HG02610 (cell line): Measurements from ENCODE around the gene PARP8.

Source experiments
- ATAC-seq: cut with Tn5 transposase; IDR thresholded peaks from one replicate; pipeline ENCODE4 v1.9.1; 2021; ENCODE audit warnings: mild to moderate bottlenecking, moderate library complexity; ENCODE audit not compliant: unreplicated experiment

PARP8 gene

DNA sequence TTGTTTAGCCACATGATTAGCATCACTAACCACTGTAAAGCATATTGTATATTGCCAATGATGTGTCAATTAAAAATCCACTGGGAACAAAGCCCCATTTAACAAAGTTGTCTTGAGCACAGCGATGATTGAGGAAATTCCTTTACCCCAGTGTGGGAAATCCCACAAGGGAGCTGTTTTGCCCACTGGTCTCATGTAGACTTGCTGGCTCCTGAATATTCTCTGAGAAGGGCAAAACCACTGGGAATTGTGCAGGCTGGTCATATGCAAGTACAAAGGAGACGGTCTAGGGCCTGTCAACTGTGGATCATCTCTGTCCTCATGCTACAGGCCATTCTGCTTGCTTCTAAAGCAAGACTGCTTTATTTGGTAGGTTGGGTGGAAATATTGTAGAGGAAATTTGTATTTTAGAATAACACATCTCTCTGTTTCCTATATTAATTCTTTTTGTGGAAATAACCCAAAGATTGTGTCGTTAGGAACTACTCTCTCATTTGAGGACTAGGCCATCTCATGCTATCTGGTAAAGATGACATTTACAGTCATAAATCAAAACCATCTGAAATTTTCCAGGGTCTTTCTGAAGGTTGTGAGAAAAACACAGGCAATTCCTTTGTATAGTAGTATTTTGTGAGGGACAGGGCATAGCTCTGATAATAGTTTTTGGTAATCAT is 60.2 kb downstream of the PARP8 start:
- peak; percentile 40 for ATAC-seq

DNA sequence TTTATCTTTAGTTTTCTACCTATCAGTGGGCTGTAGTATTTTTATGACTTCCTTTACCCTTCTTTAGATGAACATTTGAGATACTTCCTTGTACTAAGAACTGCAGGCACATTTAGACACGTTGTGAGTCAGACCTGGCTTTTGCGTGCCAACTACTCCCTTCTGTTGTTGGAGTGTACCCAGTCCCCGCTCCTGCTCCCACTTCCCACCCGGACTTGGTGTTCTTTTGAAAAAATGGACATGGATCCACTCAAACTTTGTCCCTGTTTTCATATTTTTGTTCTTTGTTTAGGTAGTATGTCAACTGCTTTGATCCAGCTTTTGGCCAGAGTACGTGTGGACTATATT is 60.7 kb downstream of the PARP8 start:
- ATAC-seq = peak; percentile 69

DNA sequence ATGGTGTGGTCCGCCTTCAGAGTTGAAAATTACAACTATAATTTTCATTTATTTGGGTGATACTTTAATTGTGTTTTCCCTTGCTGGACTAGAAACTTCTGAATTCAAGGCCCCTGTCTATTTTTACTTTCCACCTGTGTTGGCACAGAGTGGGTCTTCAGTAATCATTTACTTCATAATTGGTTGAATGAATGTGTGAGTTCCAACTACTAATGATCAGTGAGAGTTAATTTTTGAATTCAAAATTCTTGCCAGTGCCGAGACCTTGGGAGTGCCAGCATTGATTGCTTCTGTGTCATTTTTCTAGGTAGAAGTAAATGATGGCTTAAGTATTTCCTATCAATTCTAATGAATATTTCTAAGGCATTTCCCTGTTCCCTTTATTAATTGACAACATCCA is 61.4 kb downstream of the PARP8 start:
- ATAC-seq = no peak

GRCh38 chr5:50730336-50730735 is 63.9 kb downstream of the PARP8 start:
- no peak for ATAC-seq

DNA sequence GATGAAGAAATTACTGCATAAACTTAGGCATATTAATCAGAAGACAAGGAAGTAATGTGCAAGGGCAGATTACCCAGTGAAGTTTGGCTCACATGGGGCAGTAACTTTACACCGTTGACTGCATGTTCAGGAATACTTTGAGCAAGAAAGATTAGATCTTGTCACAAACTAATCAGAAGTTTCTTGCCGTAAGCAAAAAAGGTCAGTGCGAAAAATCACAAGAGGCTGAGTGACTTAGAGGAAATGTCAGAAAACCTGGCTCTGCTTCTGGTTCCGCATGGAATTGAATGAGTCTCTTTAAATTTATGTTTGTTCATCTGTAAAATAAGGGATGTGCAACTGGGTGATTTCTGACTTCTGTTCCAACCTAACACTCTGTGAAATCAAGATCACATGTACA is 64.4 kb downstream of the PARP8 start:
- no peak for ATAC-seq

GRCh38 chr5:50733741-50734140 is 67.3 kb downstream of the PARP8 start:
- no peak for ATAC-seq

DNA sequence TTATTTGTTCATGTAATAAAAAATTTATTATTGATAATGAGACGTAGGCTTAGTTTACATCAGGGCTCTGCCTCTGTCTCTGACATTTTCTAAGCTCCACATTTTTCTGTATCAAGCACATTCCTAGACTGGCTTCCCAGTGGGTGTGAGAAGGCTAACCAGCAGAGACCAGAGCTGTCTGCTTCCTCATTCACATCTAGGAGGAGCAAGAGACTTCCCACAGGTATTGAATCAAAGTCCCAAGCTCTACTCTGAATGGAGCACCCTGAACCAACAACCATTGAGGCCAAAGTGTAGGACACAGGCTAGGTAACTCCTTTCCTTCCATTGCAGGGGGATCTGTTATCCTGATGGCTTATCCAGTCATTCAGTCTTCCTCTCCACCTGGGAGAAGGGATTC is 72.4 kb downstream of the PARP8 start:
- no peak for ATAC-seq

DNA sequence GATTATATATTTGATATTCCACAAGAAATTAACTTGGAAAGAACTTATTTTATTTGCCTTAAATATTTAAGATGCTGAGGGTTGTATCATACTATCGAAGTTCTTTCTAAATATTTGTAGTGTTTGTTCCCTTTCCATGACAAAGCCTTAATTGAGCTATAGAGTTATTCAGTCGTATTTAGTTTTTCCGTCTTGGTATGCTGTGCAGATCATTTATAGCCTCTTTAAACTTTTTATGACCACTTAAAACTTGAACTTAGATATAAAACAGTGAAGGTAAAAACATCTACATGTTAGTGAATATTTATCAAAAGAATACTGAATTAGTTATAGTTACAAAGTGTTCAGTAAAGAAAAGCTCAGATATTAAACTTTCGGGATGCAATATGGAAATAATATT is 74.4 kb downstream of the PARP8 start:
- ATAC-seq = no peak

DNA sequence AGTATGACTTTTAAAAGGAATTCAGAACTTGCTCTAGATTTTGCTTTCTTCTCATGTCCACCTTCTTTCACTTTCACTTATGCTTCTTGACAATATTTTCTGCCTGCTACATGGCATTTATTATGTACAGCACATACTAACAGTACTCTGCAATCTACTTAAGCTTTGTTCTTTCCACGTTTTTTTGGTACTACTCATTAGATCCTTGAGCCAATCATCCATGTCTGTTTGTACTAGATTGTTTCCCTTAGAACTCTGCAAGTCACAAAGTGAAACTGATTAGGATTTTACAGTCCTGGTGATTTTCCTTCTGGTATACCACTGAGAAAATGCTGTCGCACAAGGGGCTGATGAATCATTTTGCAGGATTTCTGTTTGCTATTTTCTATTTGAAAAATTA is 78.3 kb downstream of the PARP8 start:
- ATAC-seq = peak; percentile 65

GRCh38 chr5:50745221-50745910 is 78.9 kb downstream of the PARP8 start:
- ATAC-seq = no peak

DNA sequence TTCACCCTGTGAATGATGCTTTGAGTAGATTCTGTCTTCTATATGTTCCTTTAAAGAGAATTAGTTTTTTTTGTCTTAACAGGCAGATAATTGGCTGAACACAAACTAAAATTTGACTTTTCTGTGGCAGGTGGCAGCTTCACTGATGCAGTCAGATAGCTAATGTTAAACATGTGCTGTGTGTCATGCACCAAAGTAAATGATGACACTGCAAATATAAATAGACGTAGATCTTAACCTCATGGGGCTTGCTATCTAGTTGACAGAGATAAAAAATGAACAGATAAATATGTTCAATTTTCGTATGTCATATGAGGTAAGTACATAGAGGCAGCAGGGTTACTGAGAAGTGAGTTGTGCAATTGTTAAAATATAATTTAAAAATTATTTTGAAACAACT is 82.7 kb downstream of the PARP8 start:
- ATAC-seq = no peak

DNA sequence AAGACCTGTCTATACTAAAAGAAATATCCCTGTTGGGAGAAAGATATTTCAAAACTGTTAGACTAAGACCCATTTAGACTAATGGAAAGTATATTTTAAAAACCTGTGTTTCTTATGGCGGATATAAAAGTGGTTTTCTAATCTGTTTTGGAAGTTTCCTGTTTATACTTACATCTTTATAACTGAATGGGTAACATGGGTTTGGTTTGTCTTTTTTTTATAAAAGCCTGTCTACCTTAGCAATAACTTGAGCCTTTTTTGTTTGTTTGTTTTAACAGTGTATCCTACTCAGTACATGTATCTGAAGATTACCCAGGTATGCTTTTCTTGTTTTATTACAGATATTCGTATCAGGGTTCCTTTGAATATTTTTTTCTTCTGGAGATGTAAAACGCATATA is 83.4 kb downstream of the PARP8 start:
- ATAC-seq = no peak

DNA sequence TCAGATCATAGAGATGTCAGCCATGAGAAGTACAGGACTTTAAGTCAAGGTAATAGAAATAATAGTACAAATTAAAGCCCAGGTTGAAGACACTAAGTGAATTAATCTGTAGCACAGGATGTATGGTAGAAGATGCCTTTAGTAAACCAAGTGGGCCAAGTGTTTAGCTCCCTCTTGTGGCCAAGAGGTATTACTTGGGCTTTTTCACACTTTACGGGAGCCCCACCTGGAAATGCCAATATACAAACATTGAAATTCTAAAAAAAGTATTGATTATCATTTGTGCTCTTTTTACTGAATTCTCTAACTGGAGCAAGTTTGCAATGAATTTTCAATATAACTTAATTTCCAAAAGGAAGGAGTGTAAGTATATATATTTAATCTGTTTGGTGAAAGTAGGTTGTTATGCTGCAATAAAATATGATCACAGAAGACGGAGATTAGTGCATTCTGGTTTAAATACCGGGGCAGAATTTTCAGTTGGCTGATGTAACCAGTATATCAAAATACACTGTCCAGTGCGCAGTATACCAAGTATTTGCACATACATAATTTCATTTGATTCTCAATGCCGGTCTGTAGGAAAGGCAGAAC is 84.7 kb downstream of the PARP8 start:
- peak; percentile 88 for ATAC-seq

DNA sequence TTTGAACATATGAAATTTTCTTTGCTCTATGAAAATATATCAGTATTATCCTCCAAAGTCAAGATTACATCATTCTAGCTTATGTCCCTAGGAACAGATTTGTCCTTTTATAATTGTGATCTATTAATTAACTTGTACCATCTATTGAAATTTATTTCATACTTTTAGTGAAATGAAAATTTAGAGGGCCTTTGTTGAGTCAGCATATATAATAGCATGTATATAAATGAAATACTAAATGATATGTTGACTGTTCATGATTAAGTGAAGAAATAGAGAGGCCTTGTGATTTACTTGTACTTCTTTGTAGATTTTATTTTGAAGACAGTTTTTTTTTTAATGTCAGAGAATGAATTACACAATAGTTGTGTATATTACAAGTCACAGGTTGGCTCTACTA is 86.4 kb downstream of the PARP8 start:
- no peak for ATAC-seq

GRCh38 chr5:50759526-50760270 is 93.3 kb downstream of the PARP8 start:
- no peak for ATAC-seq

DNA sequence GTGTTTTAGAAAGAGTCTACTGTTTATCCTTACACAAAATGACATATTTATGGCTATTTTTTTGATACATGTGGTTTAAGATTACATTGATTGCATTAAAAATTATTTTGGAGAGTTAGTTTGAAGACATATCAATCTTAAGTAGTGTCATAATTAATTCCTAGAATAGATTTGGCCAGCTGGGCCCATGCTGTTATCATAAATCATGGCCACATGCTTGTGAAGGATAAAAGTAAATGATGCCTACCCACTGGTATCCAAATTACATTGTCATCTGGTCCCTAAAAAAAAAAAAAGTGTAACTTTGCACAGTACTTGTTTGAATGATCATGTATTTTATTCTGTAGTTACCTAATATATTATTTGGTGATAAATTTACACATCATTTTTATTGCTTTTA is 96.9 kb downstream of the PARP8 start:
- ATAC-seq = no peak

GRCh38 chr5:50763846-50764245 is 97.4 kb downstream of the PARP8 start:
- no peak for ATAC-seq

DNA sequence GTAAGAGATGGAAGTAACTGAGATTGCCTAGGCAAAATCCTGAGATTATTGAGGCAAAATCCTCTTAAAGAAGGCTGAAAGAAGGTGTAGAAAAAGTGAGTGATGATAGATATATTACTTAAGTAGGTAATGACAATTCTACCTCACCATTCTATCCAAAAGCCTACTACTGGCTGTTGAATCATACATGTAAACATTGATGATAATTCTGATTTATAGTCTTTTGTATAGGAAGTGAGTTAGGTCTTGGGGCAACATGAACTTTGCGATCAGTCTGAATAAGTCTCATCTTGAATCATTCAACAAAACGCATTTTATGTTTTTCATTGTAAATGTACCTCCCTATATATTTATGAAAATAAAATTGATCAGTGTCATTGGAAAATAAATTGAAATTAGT is 99.6 kb downstream of the PARP8 start:
- ATAC-seq = no peak

- no peak for ATAC-seq
These were observed 100.0 kb downstream of the PARP8 start for GRCh38 chr5:50766462-50766861.

DNA sequence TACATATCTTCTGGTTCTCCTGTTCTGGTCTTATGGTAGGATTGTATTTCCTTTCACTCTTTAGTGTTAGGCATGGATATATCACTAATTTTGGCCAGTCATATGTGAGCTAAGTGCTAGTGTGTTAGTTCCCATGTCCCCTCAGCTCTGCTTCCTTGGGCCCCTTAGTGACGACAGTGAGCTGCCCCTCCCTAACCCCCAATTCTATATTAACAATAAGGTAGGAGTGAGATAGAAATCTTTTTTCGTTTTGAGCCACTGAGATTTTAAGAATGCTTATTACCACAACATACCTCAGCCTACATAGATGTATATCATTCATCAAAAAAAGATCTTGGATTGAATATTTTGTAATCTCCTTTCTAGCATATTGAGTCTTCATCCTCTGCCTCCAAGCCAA is 100.5 kb downstream of the PARP8 start:
- no peak for ATAC-seq

DNA sequence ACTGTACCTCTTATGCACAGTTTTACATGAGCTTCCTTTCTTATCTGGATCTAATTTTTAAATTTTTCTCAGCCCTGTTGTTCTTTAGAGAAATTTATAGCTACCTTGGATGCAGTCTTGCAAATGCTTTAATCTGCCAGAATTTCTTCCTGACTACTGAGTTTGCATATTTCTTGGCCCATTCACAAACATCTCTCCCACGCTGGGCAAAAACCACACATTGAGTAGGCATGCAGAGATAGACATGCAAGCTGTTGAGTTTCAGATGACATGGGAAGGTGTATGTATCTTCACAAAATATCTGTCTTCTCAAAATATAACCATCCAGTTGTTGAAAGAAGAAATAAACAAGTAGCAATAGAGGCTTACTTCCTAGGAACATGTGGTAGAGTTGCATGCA is 101.2 kb downstream of the PARP8 start:
- ATAC-seq = no peak

DNA sequence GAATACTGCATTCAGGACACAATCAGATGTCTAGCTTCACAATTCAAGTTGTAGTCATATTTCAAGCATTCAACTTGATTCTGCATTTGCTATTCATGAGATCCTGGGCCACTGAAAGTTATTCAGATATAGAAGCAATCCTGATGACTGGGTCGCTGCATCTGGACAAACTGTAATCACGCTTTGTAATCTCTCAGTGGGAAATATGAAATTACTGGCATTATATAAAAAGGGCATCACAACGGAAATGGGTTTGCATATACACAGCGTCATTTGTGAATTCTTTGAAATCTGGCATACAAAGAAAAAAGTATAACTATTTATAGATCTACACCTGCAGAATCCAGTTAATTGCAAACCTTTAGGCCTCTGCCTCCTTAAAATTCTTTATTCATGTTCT is 102.2 kb downstream of the PARP8 start:
- no peak for ATAC-seq
